Epithelial cell of esophagus (primary cell): ENCODE data around the gene HPSE2.
A peak's percentile ranks its signal among the peaks of the same experiment; 100 is the strongest.

Source experiments
- DNase-seq: peaks from one replicate; pipeline ENCODE4 v3.0.0; 2010; ENCODE audit warnings: low read depth
- H3K4me3 ChIP-seq: 2 replicates; pipeline ENCODE4 v1.5.1; 2011; ENCODE audit warnings: mild to moderate bottlenecking, low read length, control low read depth
- CTCF ChIP-seq: IDR thresholded peaks from 2 replicates; pipeline ENCODE4 v1.5.1; 2011; ENCODE audit warnings: low read depth, mild to moderate bottlenecking, low read length, control low read depth, inconsistent platforms; ENCODE audit not compliant: insufficient read depth; ENCODE audit errors: missing control alignments

The HPSE2 gene

GRCh38 chr10:98489561-98490481 lies 745.8 kb downstream of the HPSE2 start:
- DNase-seq: peak; percentile 79
- TF ChIP-seq CTCF: no peak
- no peak overlapping the region for H3K4me3 ChIP-seq

GRCh38 chr10:98488669-98489430 lies 746.8 kb downstream of the HPSE2 start:
- H3K4me3 ChIP-seq: no peak overlapping the region
- TF ChIP-seq CTCF: no peak

GRCh38 chr10:98487649-98488048 lies 748.0 kb downstream of the HPSE2 start:
- H3K4me3 ChIP-seq: no peak overlapping the region
- no peak for DNase-seq
- no peak for TF ChIP-seq CTCF

More at GRCh38 chr10:98488669-98489430, 746.8 kb downstream of the HPSE2 start:
- DNase-seq: peak; percentile 8

- no peak overlapping the region for H3K4me3 ChIP-seq
- no peak for TF ChIP-seq CTCF
- peak; percentile 20 for DNase-seq
Measured at GRCh38 chr10:98486421-98486820, 749.2 kb downstream of the HPSE2 start.

- no peak overlapping the region for H3K4me3 ChIP-seq
- no peak for TF ChIP-seq CTCF
- no peak for DNase-seq
Measured at GRCh38 chr10:98485959-98486358, 749.7 kb downstream of the HPSE2 start.

- no peak for TF ChIP-seq CTCF
- H3K4me3 ChIP-seq: no peak overlapping the region
- no peak for DNase-seq
Measured at GRCh38 chr10:98483658-98484057, 752.0 kb downstream of the HPSE2 start.
